Psoas muscle (tissue), 8 donors: Measurements from ENCODE around the gene GRIP2. TPM values are rescaled to one million over a fixed set of nuclear protein-coding genes. Genes with fewer than 3 reads are reported as not detected.

Experiments used
- ATAC-seq, 4 donors: fragments of 200-7000 bp; cut with Tn5 transposase; one replicate each; pipeline ENCODE4 v1.9.1; 2020; ENCODE audit warnings: moderate library complexity in 3 of 4, mild to moderate bottlenecking in 2 of 4
- DNase-seq, 2 donors: peaks; one replicate each; pipeline ENCODE4 v3.0.0-alpha.2; 2020
- H3K27ac ChIP-seq: fragments of 200-600 bp; one replicate; pipeline ENCODE4 v1.8.0; 2022
- H3K27me3 ChIP-seq, 3 donors: fragments of 200-600 bp in 1 of 3; one replicate each; pipeline versions ENCODE4 v1.6.1 to v1.8.0; 2013 to 2022; ENCODE audit warnings: low read length in 2 of 3, mild to moderate bottlenecking in 2 of 3, moderate library complexity in 1 of 3; ENCODE audit not compliant: insufficient read depth in 3 of 3
- H3K36me3 ChIP-seq, 2 donors: fragments of 200-600 bp in 1 of 2; one replicate each; pipeline versions ENCODE4 v1.6.1 to v1.8.0; 2013 to 2022; ENCODE audit warnings: low read depth in 1 of 2, mild to moderate bottlenecking in 1 of 2, moderate library complexity in 1 of 2; ENCODE audit not compliant: insufficient read depth in 1 of 2
- H3K4me1 ChIP-seq: fragments of 200-600 bp; one replicate; pipeline ENCODE4 v1.8.0; 2022
- H3K4me3 ChIP-seq: fragments of 200-600 bp; one replicate; pipeline ENCODE4 v1.8.0; 2022; ENCODE audit warnings: mild to moderate bottlenecking
- H3K9me3 ChIP-seq: fragments of 200-600 bp; one replicate; pipeline ENCODE4 v1.8.0; 2022
- CTCF ChIP-seq: fragments of 200-600 bp; IDR thresholded peaks from one replicate; pipeline ENCODE4 v1.8.0; 2022; ENCODE audit warnings: antibody characterized with exemption
- WGBS, 3 donors: extraction: QIAGEN DNeasy Blood & Tissue Kit; methylation state at CpG; one replicate each; pipeline versions ENCODE4 v1.1.6 to v1.1.7; 2013; 5-methylcytosine and 5-hydroxymethylcytosine counted together
- intact Hi-C, 2 donors: fragments of 100-400 bp; cut with DNase I; formaldehyde crosslinking; loops; one replicate each; pipeline versions ENCODE4 v1.11.0 to v1.14.2; 2022
- polyA plus RNA-seq, 3 donors: library from polyadenylated mRNA; stranded (reverse); fragments of 200-250 nt; gene quantifications; one replicate each; pipeline ENCODE4 v1.2.3, GENCODE V29; 2013
- total RNA-seq, 4 donors: library from RNA; stranded (reverse); fragmentation: NEBNext Ultra II Directional in 2 of 4; extraction: Animal tissue kit (Norgen Biotek cat#: 25700) in 2 of 4; gene quantifications; one replicate each; pipeline versions ENCODE4 v1.2.1 to v1.2.4, GENCODE V29; 2021 to 2023
- donor health status: healthy with polysubstance abuse.
- donor health status: DM: no; HTN: no; CAD: no; lungs with moderate emphysema.
- donor health status: Bipolar disorder and iron deficiency.
- donor health status: healthy.
- donor health status: DM: yes; HTN: yes; CAD: no.
- donor health status: DM: no; HTN: no; CAD: no.
- donor health status: DM: no; HTN: no; CAD: no.
- donor health status: DM: yes; HTN: yes; CAD: no.

The GRIP2 gene
- total and polyA plus RNA-seq, 7 donors = 2.2 to 37.4 (median 24.9) TPM

GRCh38 chr3:14528081-14528480 lies 12.1 kb downstream of the GRIP2 start:
- TF ChIP-seq CTCF = no peak
- intact Hi-C loops = no loop called here
- Histone ChIP-seq H3K4me3 (no peak overlapping the region), H3K9me3 (no peaks in the 10 kb centered on the region), H3K27me3 (no peaks in the 10 kb centered on the region), H3K4me1 (peaks cover 62% of the 10 kb centered on the region), H3K36me3 (no peaks in the 10 kb centered on the region), H3K27ac (peak overlapping the region; percentile 94)
- WGBS, 3 donors = 67 to 80% (median 75%) methylated on average over 3 of the region's 3 CpGs
- no peak for DNase-seq
- ATAC-seq = no peak

- Histone ChIP-seq H3K4me3 (peak overlapping the region; percentile 35), H3K27ac (peak overlapping the region; percentile 94), H3K27me3 (no peaks in the 10 kb centered on the region), H3K4me1 (peaks cover 72% of the 10 kb centered on the region), H3K36me3 (no peaks in the 10 kb centered on the region), H3K9me3 (no peaks in the 10 kb centered on the region)
- DNase-seq = peak in 1 of 2 donors; percentile 60
- intact Hi-C loops = loop anchor here in 1 of 2 donors (2.0 kb wide), 1 partner anchor 13 kb away; no protein-coding TSS in a partner anchor
- peak; percentile 25 to 55 (median 28) for ATAC-seq
- TF ChIP-seq CTCF = no peak
- 18 to 38% (median 29%) methylated on average over 17 of the region's 17 CpGs for WGBS, 3 donors
Measured at GRCh38 chr3:14525685-14526631, 14.2 kb downstream of the GRIP2 start.

- ATAC-seq (no peak), DNase-seq (peak in 1 of 2 donors; percentile 40)
- Histone ChIP-seq H3K9me3 (no peaks in the 10 kb centered on the region), H3K4me3 (peak overlapping the region; percentile 35), H3K27me3 (no peaks in the 10 kb centered on the region), H3K27ac (peak overlapping the region; percentile 94), H3K36me3 (peaks cover 0 to 3% of the 10 kb centered on the region in 2 donors), H3K4me1 (peaks cover 69% of the 10 kb centered on the region)
- intact Hi-C loops = loop anchor here in 1 of 2 donors (2.0 kb wide), 1 partner anchor 14 kb away; no protein-coding TSS in a partner anchor
- 80 to 86% (median 86%) methylated on average over 9 of the region's 9 CpGs for WGBS, 3 donors
- TF ChIP-seq CTCF = no peak
Measured at GRCh38 chr3:14524920-14525660, 15.1 kb downstream of the GRIP2 start.

GRCh38 chr3:14524311-14524711 lies 15.8 kb downstream of the GRIP2 start:
- H3K27ac ChIP-seq = peak overlapping the region; percentile 94
- intact Hi-C loops = loop anchor here in 1 of 2 donors (2.0 kb wide), 1 partner anchor 14 kb away; no protein-coding TSS in a partner anchor
- H3K36me3 ChIP-seq = peaks cover 0 to 10% of the 10 kb centered on the region in 2 donors
- TF ChIP-seq CTCF = no peak
- DNase-seq = peak; percentile 76 to 89
- peak; percentile 80 to 87 (median 82) for ATAC-seq
- no peaks in the 10 kb centered on the region for H3K9me3 ChIP-seq
- no peaks in the 10 kb centered on the region for H3K27me3 ChIP-seq
- H3K4me1 ChIP-seq = peaks cover 69% of the 10 kb centered on the region
- 19 to 47% (median 39%) methylated on average over 14 of the region's 14 CpGs for WGBS, 3 donors
- no peak overlapping the region for H3K4me3 ChIP-seq
